ENCODE results near the gene SPEF1.
"Not testable (repeated sequence)": the region's sequence is repeated elsewhere in the genome, so short reads cannot be mapped to it uniquely, and the experiment has no call there.

Gene SPEF1

DNA sequence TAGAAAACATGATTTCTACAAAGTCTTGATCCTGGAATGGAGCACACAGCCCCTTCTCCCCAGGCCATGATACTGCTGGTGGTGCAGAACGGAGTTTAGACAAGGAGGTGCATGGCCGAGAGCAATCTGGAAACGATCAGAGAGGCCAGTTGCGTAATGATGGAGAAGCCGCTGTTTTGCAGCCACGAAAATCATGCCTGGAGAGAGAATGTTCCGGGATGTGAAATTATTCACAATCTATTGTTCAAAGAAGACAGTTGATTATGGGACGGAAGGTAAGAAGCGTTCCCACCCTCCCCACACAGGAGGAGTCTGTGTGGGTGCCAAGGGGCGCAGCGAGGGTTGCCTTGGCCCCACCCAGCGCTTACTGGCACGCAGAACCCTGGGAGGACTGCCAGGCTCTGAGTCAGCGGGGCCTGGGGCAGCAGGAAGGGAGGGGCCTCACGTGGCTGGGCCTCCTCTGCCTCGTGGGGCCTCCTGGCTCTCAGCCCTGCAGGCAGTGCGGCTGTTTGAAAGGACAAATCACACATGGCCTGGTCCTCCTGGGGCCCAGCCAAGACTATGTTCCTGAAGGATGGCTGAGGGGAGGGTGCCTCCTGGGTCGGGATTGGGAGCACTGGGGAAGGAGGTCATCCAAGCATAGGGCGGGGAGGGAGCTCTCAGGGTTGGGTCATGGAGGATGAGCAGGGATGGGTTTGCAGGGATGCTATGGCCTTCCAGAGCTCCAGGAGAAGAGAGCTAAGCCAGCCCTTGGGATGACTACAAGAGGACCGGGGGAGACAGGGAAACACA lies 30.4 kb upstream of the SPEF1 start:
- peak; percentile 85 to 89 for DNase-seq (ENCODE audit: low read depth in 1 of 2, low spot score in 1 of 2)

GRCh38 chr20:3808544-3808943 lies 27.3 kb upstream of the SPEF1 start:
- no peak for DNase-seq (ENCODE audit: low read depth in 1 of 2, low spot score in 1 of 2)

DNA sequence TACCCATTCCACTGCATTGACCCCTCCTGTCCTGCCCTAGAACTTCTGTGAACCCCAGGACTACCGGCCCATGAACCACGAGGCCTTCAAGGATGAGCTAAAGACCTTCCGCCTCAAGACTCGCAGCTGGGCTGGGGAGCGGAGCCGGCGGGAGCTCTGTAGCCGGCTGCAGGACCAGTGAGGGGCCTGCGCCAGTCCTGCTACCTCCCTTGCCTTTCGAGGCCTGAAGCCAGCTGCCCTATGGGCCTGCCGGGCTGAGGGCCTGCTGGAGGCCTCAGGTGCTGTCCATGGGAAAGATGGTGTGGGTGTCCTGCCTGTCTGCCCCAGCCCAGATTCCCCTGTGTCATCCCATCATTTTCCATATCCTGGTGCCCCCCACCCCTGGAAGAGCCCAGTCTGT lies 23.5 kb upstream of the SPEF1 start:
- no peak for DNase-seq (ENCODE audit: low read depth in 1 of 2, low spot score in 1 of 2)

- no peak for DNase-seq (ENCODE audit: low read depth in 1 of 2, low spot score in 1 of 2)
These were observed 23.1 kb upstream of the SPEF1 start for GRCh38 chr20:3804254-3804751.

- no peak for DNase-seq (ENCODE audit: low read depth in 1 of 2, low spot score in 1 of 2)
These were observed 22.6 kb upstream of the SPEF1 start for GRCh38 chr20:3803854-3804253.

DNA sequence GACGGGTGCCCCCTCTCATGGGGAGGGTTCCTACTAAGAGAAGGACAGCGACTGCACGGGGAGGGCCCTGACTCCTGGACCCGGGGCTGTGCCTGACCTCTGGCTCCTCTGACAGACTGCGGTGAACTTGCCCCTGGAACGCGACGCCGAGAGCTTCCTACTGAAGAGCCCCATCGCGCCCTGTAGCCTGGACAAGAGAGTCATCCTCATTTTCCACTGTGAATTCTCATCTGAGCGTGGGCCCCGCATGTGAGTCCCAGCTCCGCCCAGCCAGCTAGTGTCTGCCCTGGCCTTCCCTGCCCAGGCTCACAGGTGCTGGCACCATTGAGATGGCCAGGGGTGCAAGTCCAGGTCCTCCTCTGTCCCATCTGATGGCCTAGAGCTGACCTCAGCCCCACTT lies 22.0 kb upstream of the SPEF1 start:
- DNase-seq (ENCODE audit: low read depth in 1 of 2, low spot score in 1 of 2) = no peak

DNA sequence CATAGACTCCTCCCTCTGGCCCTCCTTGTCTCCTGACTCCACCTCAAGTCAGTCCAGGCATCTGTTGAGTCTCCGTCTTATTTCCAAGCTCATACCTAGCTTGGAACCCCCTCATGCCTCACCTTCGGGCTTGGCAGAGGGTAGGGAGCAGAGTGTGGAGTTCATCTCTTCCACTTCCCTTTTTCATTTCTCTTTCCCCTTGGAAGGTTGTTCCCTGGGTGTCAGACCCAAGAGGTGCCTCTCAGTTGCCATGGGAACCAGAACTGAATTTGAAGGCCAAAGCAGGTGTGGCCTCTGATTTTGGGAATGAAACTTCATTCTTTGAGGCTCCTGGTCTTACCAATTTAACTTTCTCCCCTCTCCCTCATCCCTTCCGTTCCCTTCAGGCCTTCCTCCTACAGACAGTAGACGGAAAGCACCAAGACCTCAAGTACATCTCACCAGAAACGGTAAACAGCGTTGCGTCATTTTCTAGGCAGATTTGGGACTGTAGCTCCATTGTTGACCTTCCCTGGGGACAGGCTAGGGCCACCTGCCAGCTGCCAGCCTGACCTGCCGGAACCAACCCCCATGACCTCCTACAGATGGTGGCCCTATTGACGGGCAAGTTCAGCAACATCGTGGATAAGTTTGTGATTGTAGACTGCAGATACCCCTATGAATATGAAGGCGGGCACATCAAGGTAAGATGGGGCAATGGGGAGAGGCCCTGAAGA lies 21.4 kb upstream of the SPEF1 start:
- no peak for DNase-seq (ENCODE audit: low read depth in 1 of 2, low spot score in 1 of 2)

DNA sequence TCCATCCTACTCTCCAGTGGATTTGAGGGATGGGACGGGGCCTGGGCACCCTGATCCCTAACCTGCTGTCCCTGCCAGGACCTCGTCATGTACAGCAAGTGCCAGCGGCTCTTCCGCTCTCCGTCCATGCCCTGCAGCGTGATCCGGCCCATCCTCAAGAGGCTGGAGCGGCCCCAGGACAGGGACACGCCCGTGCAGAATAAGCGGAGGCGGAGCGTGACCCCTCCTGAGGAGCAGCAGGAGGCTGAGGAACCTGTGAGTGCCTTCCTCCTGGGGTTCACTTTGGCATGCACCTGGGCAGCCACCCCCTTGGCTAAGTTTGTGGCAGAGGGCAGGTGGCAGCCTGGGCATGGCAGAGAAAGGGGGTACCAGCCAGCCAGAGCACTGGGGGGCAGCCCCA lies 20.6 kb upstream of the SPEF1 start:
- DNase-seq (ENCODE audit: low read depth in 1 of 2, low spot score in 1 of 2) = no peak

- DNase-seq (ENCODE audit: low read depth in 1 of 2, low spot score in 1 of 2) = no peak
These were observed 20.1 kb upstream of the SPEF1 start for GRCh38 chr20:3801299-3801698.

- DNase-seq (ENCODE audit: low read depth in 1 of 2, low spot score in 1 of 2) = no peak
These were observed 19.6 kb upstream of the SPEF1 start for GRCh38 chr20:3800878-3801260.

DNA sequence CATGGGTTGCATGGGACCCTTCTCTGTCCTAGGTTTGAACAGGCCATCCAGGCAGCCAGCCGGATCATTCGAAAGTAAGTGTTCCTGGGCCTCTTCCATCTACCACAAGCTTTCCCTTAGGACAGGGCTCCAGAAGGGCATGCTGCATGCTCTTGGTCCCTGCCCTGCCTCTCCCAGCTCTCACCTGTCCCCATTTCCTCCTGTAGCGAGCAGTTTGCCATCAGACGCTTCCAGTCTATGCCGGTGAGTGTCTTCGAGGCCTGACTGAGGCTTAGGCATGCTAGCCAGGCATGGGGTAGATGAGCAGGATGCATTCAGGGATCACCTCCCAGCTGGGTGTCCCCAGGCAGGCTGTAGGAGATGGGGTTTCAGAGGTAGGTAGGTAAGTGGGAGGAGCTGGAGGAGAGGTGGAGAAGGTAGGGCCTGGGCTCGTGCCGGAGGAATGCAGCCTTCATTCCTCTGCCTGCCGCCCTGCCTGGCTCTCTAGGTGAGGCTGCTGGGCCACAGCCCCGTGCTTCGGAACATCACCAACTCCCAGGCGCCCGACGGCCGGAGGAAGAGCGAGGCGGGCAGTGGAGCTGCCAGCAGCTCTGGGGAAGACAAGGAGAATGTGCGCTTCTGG lies 19.1 kb upstream of the SPEF1 start:
- DNase-seq (ENCODE audit: low read depth in 1 of 2, low spot score in 1 of 2) = no peak

DNA sequence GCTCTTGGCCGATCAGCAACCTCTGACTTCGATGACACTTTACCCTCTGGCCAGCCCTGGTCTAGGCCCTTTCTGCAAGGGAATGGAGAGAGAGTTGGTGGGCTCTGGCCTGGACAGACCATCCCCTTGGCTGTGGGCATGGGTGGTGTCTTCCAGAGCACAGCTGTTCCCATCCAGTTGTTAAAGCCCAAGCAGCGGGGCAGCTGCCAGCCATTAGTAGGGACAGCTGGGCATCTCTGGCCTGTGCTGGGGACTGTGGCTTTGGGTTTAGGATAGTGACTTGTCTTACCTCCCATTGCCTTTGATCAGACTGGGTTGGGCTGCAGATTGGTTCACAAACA lies 17.6 kb upstream of the SPEF1 start:
- no peak for DNase-seq (ENCODE audit: low read depth in 1 of 2, low spot score in 1 of 2)

DNA sequence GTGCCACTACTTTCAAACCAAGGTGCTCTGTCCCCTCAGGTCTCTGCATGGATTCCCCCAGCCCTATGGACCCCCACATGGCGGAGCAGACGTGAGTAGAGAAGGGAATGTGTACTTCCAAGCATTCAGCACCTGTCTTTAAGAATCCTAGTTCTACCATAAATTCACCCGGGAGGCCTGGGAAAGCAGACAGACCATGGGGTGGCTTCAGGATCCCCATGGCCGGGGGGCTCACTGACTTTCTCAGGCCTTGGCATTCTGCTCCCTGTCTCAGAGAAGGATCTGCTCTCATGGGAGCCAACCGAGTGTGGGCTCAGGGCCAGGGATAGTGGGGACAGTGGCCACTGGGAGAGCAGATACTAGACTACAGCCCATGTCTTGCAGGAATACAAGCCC lies 17.1 kb upstream of the SPEF1 start:
- DNase-seq (ENCODE audit: low read depth in 1 of 2, low spot score in 1 of 2) = no peak

DNA sequence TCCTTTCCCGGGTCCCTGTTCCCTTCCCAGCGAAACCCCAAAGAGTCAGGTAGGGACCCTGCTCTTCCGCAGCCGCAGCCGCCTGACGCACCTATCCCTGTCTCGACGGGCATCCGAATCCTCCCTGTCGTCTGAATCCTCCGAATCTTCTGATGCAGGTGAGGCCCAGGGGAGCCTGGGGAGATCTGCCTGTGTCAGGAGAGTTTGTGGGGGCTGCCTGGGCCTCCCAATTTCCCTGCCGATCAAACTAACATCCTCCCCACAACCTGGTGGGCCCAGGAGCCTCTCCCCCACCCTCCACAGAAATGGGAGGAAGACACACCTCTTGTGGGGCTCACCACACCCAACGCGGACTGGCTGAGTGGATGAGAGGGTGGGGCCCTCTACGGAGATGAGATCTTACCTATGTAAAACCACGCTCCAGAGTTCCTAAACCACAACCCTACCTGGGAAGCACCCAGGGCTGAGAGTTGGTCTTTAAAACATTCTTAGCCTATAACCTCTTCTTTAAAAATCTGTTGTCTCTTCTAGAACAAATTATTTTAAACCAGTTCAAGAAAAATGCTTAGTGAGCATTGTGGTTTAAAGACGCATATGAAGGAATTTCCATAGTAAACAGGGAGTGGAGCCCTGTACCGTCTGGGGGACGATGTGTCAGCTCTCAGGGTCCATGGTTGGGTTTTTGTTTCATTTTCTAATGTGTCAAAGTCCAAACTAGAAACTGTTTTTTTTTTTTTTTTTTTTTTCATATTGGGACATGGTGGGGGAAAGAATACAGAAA lies 16.5 kb upstream of the SPEF1 start:
- no peak for DNase-seq (ENCODE audit: low read depth in 1 of 2, low spot score in 1 of 2)

- no peak for DNase-seq (ENCODE audit: low read depth in 1 of 2, low spot score in 1 of 2)
These were observed 15.9 kb upstream of the SPEF1 start for GRCh38 chr20:3797226-3797545.

GRCh38 chr20:3796477-3797225 lies 15.4 kb upstream of the SPEF1 start:
- no peak for DNase-seq (ENCODE audit: low read depth in 1 of 2, low spot score in 1 of 2)

DNA sequence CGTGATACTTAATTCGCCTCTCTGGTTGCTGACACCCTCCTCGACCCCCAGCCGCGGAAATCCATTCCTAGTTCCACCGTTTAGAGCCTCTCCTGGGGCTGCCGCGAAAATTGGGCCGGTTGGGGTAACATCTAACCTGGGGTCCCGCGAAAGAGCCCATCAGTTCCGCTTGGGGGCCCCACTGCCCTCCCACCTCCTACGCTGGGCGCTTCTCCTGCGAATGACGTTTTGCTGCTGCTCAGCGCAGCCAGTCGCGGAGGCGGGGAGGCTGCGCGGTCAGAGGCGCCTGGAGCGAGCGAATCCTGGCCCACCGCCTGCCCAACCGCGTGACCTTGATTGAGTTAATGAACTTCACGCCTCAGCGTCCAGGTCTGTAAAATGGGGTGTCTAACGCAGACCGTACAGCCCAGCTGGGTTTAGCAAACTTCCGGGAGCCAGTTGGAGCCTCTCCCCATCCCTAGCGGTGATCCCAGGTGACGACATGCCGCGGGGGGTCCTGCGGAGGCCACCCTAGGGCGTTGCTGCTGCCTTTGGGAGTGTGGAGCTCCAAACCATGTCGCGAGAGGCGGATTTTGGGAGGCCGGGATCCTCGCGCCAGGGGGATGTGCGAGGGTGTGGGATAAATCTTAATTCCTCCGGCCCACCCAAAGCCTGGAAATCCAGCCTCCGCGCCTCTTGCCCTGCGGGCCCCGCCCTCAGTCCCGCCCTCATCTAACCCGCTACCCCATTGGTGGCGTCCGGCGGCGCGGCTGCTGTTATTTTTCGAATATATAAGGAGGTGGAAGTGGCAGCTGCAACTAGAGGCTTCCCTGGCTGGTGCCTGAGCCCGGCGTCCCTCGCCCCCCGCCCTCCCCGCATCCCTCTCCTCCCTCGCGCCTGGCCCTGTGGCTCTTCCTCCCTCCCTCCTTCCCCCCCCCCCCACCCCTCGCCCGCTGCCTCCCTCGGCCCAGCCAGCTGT lies 14.5 kb upstream of the SPEF1 start, which contains the start of gene CDC25B:
Gene CDC25B (plus strand): TSS at position 800 of the 958 bp plus-strand sequence. CDS start 222 bp downstream, outside the sequence.
- peak; percentile 78 to 82 for DNase-seq (ENCODE audit: low read depth in 1 of 2, low spot score in 1 of 2)

DNA sequence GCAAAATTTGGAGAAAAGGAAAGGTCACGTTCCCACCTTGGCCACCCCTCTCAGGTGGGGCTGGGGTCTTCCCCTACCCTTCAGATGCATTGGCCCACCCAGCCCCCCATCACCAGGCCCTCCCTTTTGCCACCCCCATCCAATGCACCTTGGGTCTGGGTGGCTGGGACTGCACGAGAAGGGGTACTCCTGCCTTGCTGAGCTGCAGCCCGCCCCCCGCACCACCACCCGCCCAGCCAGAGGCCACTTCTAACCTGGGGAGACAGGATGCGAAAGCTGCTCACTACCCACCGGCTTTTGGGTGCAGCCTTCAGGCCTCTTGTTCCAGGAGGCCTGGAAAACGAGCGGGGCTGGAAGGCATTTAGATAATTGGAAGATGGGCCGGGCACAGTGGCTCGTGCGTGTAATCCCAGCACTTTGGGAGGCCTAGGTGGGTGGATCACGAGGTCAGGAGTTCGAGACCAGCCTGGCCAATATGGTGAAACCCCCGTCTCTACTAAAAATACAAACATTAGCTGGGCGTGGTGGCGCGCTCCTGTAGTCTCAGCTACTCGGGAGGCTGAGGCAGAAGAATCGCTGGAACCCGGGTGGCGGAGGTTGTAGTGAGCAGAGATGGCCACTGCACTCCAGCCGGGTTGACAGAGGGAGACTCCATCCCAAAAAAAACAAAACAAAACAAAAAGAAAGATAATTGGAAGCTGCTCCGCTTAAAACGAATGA lies 13.6 kb upstream of the SPEF1 start:
- no peak for DNase-seq (ENCODE audit: low read depth in 1 of 2, low spot score in 1 of 2)

- not testable (repeated sequence) for DNase-seq (ENCODE audit: low read depth in 1 of 2, low spot score in 1 of 2)
These were observed 12.9 kb upstream of the SPEF1 start for GRCh38 chr20:3794168-3794567.

Data from stimulated activated CD4-positive, alpha-beta T cell treated with anti-CD3 and anti-CD28 coated beads, Interleukin-15, amount 100 ng/mL, for 1 hour (primary cell).